HT-29 (cell line): ENCODE data around the gene MYBPC1. TPM values are rescaled to one million over a fixed set of nuclear protein-coding genes. Genes with fewer than 3 reads are reported as not detected.
"Not testable (repeated sequence)": the region's sequence is repeated elsewhere in the genome, so short reads cannot be mapped to it uniquely, and the experiment has no call there.

Experiments
- DNase-seq: peaks from one replicate; pipeline ENCODE4 v3.0.0-alpha.2; 2015; ENCODE audit warnings: low spot score
- total RNA-seq: library from RNA; depleted of rRNA; stranded (reverse); fragments of >200 nt; shearing (Covaris generic); gene quantifications from 2 replicates; pipeline ENCODE4 v1.2.3, GENCODE V29; 2014; rRNA removed

The MYBPC1 gene, protein sequence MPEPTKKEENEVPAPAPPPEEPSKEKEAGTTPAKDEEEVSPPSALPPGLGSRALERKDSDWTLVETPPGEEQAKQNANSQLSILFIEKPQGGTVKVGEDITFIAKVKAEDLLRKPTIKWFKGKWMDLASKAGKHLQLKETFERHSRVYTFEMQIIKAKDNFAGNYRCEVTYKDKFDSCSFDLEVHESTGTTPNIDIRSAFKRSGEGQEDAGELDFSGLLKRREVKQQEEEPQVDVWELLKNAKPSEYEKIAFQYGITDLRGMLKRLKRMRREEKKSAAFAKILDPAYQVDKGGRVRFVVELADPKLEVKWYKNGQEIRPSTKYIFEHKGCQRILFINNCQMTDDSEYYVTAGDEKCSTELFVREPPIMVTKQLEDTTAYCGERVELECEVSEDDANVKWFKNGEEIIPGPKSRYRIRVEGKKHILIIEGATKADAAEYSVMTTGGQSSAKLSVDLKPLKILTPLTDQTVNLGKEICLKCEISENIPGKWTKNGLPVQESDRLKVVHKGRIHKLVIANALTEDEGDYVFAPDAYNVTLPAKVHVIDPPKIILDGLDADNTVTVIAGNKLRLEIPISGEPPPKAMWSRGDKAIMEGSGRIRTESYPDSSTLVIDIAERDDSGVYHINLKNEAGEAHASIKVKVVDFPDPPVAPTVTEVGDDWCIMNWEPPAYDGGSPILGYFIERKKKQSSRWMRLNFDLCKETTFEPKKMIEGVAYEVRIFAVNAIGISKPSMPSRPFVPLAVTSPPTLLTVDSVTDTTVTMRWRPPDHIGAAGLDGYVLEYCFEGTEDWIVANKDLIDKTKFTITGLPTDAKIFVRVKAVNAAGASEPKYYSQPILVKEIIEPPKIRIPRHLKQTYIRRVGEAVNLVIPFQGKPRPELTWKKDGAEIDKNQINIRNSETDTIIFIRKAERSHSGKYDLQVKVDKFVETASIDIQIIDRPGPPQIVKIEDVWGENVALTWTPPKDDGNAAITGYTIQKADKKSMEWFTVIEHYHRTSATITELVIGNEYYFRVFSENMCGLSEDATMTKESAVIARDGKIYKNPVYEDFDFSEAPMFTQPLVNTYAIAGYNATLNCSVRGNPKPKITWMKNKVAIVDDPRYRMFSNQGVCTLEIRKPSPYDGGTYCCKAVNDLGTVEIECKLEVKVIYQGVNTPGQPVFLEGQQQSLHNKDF
- 0.10 TPM in 1 of 2 replicates, not detected in the other for total RNA-seq

DNA sequence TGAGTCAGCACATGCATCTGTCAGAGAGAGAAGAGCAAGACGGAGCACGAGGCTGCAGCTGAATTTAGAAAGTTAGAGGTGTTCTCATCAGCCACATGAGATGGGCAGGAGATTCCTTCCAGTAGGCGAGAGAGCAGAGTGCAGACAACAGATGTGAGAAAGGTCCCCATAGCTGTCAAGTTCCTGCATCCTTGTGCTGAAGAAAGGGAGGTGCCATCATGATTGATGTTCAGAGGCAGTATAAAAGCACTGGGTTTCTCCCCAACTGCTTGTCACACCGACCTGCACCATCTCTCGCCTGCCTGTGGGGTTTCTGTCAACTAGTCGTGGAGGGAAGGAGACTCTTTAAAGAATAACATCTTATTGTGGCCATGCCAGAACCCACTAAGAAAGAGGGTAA is at the start of gene MYBPC1:
MYBPC1 (plus strand) TSS at position 272 of the 400 bp plus-strand sequence; CDS start at position 372, 100 bp downstream.
- DNase-seq = no peak

DNA sequence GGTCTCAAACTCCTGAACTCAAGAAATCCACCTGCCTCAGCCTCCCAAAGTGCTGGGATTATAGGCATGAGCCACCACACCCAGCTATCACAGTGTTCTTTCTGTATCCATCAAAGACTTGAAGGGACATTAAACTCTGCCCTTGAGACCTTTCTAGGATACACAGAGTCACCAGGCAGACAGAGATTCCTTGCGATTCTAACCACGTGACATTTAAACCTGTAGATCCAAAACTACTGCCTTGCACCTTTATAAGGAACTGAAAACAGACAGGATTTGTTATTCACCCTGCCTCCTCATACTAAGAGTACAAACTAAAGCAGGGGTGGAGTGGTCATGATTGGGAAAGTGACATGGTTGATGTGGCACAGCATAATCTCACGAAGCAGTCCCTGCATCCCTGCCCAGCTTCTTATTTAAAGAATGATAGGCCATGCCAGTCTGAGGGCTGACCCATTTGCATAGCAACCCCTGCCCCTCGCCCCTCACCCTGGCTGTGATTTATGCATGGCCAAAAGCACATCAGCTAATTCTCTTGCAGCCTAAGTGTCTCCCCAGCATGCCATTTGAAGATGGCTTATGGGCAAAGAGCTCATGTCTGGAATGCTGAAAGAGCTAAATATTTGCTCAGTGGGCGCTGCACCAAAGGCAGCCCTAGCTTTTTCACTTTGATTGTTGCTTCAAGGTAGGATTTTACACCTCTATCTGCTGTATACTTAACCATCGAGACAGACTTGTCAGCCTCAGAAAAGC is 43.2 kb upstream of the MYBPC1 start:
- DNase-seq = no peak

DNA sequence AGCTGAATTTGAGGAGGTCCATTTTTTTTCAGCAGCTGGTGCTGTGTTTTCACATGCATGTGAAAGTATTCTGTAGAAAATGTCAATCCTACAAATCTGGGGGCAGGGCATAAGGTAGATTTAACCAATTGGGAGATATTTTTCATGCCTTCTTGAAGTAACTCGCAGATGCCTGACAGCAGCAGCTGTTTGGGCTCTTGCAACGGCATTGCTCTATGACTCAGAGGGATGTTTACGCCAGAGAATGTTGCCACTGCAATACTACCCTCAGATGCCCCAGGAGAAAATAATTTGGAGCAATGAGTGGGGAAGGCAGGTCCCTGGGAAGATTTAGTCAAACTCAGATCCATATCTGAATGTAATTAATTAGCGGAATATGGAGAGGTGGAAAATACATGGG is 42.5 kb upstream of the MYBPC1 start:
- DNase-seq = no peak

DNA sequence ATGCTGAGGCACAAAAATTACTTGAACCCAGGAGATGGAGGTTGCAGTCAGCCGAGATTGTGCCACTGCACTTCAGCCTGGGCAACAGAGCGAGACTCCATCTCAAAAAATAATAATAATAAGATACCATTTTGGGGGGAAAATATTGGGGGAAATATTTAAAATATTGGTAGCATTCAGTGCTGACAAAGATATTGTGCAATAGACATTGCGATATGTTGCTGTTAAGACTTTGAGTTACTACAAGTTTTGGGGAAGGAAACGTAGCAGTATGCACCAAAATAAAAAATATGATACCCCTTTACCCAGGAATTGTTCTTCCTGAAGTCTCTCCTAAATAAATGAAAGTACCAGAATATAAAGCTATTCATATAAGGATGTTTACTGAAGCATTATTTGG is 37.7 kb upstream of the MYBPC1 start:
- no peak for DNase-seq

DNA sequence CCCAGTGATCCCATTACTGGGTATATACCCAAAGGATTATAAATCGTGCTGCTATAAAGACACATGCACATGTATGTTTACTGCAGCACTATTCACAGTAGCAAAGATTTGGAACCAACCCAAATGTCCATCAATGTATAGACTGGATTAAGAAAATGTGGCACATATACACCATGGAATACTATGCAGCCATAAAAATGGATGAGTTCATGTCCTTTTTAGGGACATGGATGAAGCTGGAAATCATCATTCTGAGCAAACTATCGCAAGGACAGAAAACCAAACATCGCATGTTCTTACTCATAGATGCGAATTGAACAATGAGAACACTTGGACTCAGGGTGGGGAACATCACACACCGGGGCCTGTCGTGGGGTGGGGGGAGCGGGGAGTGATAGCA is 36.0 kb upstream of the MYBPC1 start:
- DNase-seq = not testable (repeated sequence)

DNA sequence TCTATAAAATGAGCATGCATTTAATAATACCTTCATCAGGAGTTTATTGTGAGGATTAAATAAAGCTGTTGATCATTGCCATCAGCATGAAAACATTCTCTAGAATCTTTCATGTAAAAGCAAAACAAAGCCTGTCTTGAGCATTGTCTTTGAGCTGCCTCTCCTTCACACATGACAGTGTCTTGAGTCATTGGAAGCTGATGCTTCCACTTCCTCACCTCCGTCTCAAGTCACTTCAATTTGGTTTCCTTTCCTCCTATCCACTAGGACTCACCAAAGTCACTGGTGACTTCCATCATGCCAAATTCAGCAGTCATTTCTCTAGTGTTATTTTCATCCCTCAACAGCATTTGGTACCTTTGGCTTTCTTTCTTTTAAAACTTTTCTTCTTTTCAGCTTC is 31.6 kb upstream of the MYBPC1 start:
- no peak for DNase-seq

DNA sequence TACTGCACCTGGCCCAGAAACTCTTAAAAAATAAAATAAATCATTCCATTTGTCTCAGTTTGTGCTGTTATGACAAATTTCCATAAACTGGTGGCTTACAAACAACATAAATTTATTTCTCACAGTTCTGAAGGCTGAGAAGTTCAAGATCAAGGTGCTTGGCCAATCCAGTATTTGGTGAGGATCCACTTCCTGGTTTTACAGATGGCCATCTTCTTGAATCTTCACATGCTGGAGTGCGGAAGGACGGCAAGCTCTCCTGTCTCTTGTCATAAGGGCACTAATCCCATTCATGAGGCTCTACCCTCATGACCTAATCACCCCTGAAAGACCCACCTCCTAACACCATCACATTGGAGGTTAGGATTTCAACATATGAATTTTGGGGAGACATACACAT is 29.9 kb upstream of the MYBPC1 start:
- peak; percentile 30 for DNase-seq

DNA sequence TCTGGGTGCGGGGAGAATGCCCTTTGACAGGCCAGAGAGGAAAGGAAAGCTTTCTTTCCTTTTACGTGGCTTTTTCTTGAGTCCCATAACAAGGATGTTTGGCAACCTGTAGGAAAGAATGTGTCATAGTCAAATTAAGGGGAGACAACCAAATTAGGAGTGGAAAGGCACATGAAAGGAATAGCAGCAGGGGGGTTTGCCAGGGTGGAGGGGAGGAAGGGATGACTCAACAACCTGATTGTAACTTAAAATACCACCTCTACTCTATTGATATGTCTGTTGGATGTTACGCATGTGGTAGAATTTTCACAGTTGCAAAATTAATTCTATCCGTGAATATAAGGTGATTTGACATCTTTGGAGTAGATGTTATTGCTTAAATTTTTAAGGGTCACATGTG is 28.5 kb upstream of the MYBPC1 start:
- no peak for DNase-seq

DNA sequence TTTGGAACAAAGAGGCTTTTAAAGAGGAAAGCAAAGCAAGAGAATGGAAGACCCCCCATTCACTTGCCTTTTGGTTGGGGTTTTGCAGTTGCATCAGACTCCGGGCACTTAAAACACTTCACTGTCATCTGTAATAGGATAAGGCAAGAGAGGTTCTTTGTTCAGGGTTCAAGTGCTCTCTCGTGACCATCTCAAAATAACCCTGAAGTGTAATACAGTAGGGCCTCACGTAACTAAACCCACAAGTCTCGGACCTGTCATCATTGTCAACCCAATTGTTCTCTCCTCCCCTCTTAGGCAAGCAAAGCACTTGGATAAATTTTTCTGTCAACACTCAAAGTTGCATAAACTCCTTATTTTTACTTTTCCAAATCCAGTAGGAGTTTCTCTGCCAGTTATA is 26.9 kb upstream of the MYBPC1 start:
- no peak for DNase-seq

DNA sequence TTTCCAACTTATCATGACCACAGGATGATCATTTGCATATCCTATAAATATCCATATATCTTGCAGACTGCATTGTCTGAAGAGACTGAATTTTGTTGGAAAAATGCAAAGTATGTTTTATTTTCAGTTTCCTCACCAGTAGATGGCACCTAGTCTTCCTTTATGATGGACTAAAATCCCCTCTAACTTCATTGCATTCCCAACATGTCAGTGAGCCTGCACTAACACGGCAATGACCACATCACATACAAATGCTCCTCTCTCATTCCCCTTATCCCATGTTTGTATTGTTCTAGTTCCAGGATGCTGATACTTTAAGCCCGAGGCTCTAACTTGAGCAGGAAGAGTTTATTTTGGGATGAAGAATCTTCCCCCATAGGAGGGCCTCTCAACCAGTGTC is 24.7 kb upstream of the MYBPC1 start:
- DNase-seq = peak; percentile 68

DNA sequence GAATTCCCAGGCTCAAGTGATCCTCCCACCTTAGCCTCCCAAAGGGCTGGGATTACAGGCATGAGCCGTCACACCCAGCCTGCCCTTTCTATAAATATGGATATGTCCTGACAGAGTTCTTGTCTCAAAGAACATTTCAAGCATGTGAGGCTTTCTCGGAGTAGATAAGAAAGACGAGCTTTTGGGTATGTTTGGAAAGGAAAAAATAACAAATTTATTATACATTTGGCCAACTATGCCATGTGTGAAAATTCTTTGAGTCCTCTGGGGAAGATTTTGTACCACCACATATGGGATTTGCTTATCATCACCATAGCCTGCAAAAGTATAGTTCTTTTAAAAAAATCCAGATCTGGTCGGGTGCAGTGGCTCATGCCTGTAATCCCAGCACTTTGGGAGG is 23.7 kb upstream of the MYBPC1 start:
- DNase-seq = no peak

DNA sequence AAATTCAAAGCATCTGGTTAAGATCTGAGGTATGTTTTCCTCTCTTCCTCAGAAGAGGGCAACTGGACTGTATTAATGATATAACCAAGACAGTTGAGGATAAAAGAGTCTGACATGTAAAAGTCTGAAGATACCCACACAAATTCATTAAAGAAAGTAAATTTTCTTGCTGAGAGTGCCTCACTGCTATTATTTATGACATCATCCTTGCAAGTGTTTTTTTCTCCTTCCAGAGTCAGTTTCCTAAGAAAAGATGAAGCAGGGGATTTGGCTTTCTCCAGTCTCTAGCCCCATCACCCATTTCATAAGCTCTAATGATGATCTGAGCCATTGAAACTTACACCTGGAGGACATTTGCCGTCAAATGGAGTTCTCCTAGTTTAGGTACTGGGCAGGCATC is 21.0 kb upstream of the MYBPC1 start:
- no peak for DNase-seq

DNA sequence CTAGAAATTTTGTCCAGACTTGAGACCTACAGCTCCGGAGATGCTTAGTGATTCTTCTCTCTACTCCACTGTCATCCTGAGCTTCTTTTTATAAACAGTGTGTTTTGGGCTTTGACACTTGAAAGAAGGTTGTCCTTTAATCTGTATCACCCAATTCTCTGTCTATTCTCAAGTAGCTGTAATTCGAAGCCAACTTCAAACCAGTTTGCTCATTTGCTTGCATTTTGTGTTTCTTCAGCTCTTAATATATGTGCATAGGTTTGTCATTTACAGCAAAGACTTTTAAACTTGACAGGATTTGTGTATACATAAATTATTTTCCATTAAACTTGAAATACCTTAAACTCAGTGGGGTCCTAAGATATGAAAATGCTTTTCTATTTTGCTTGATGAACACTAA is 16.4 kb upstream of the MYBPC1 start:
- DNase-seq = no peak

DNA sequence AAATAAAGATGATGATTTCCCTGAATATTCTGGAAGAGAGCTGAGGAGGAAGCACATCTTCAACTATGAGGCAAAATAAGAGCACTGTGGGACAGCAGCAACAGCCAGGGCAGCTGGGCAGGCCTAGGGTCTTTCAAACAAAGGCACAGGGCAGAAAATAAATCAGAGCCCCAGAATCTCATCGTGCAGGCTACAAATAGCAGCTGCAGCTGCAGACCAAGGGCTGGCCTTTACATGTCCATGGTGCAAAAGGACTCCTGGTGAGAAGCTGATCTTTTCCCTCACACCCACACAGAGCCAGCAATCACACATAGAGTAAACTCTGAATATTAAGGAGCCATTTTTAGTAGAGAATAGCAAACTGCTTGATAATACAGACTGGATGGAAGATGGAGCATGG is 13.6 kb upstream of the MYBPC1 start:
- no peak for DNase-seq

DNA sequence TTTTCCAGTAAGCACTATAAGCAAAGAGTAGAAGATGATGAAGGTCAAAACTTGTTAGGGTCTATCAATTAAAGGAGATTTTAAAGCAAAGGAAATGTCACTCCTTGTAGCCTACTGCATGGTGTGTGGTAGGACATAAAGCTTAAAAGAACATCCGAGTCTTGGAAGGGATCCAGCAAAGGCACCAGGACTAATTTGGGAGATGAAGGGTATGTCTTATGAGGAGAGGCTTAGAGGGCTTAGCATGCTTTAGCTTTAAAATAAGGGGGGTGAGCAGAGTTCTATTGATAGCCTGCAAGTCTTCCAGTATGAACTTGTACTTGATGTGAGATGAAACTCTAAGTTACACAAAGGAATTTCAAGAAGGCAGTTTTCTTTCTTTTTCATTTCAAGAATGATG is 11.8 kb upstream of the MYBPC1 start:
- DNase-seq = no peak

DNA sequence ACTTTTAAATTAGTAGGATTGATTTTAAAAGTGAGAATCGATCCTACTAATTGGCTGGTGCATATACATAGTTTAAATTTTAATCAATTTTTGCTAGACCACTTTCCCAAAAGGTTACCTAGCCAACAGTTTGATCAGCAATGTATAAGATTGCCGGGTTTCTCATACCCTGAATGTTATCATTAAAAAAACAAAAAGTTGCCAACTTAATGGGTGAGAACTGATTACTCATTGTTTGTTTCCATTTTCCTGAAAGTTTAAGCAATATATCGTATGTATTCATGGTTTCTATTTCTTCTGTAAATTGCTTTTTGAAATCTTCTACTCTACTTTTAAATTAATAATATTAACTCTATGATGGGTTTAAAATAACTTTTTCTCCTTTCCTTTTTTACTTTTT is 4.4 kb upstream of the MYBPC1 start:
- DNase-seq = no peak

DNA sequence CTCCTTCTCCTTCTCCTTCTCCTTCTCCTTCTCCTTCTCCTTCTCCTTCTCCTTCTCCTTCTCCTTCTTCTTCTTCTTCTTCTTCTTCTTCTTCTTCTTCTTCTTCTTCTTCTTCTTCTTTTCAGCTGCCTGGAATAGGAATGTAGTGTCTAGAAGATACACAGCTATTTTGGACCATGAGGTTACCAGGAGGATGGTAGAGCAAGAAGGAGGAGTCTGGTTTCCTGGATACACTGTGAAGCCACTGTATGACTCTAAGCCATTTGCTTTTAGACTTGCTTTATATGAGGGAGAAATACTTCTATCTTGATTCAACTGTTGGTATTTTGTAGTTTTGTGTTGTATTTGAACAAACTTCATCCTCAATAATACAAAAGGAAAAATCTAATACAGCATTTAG is 3.0 kb upstream of the MYBPC1 start:
- no peak for DNase-seq

DNA sequence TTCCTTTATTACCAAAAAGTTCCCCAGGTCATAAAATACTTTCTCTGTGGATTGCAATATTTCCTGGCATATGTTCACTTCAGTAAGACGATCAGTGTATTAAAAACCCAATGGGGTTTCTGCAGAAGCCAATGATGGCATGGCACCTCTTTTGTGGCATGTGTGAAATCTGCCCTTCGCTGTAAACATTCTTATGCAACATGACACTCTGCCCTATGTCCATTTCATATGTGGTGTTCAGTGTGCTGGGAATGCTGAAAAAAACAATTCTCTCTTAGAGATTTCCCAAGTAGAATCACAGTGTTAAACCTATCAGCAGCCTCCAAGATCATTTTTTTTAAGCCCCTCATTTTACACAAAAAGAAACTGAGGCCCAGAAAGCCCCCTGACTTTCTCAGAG is 2.3 kb upstream of the MYBPC1 start:
- no peak for DNase-seq

DNA sequence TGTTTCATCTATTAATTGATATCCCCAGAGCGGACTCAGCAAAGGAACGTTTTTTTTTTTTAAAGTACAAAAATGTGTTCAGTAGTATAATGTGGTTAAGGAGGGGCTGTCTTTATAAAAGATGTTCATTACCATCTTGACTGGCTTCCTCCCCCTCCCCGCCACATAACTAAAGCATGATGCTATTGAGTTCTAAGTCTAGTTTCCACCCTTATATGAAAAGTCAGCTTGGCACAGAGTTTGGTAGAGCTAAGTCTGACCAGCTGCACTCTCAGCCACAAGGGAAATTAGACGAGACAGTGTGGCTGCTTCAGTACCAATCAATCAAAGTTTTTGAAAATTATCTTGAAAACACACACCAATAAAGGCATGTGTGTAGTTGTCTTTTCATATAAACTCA is 1.9 kb upstream of the MYBPC1 start:
- DNase-seq = no peak

DNA sequence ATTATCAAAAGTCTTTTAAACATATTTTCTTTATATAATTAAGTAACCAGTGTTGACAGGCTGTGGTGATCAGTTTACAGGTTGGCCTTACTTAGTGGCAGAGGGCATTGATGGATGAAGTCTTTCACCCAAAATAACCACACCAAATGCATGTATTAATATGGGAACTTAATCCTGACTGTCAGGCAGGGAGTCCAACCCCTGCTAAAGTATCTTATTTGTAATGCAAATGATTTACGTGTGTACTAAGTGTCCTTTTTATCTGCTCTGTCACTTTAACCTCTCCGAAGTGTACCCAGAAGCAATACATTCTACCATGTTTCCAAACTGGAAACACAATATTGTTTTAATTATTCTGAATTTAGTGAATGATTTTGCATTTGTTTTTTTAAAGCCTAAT is 1.4 kb downstream of the MYBPC1 start:
- no peak for DNase-seq

DNA sequence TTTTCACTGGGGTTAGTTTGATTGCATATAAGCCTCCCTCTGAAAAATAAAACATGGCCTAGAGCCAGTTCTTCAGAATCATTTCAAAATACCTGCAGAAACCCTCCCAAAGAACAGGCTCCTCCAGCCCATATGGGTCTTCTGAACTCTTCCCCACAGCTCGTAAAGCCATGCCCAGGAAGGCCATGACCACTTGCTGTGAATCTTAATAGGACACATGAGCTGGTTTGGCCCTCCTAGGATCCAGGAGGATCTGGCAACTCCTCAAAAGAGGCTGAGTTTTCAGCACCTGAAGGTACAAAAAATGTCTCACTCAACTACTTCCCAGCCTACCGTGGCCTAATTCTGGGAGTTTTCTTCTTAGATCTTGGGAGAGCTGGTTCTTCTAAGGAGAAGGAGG is 2.4 kb downstream of the MYBPC1 start:
- no peak for DNase-seq

DNA sequence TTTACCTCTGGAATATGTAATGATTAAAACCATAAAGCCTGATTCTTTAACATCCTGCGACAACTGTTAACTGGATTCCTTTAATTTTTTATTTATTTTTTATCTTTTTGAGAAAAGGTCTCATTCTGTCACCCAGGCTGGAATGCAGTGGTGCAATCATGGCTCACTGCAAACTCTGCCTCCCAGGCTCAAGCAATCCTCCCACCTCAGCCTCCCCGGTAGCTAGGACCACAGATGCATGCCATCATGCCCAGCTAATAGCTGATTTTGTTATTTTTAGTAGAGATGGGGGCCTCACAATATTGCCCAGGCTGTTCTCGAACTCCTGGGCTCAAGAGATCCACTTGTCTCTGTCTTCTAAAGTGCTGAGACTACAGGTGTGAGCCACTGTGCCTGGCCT is 3.7 kb downstream of the MYBPC1 start:
- no peak for DNase-seq
